WTC11 (cell line): Measurements from ENCODE around the gene PAAF1.

Experiments
- GRHL2 ChIP-seq: fragments of 250-450 bp; sonication (Bioruptor Pico); IDR thresholded peaks from 2 replicates; pipeline ENCODE4 v1.8.0; 2022; ENCODE audit warnings: mild to moderate bottlenecking, moderate library complexity; ENCODE audit not compliant: insufficient replicate concordance, severe bottlenecking
- KAT7 ChIP-seq: sonication (generic); formaldehyde crosslinking; IDR thresholded peaks from 2 replicates; pipeline ENCODE4 v1.8.1; 2023; ENCODE audit warnings: missing genetic modification reagents, mild to moderate bottlenecking, borderline replicate concordance
- STAT6 ChIP-seq: sonication (generic); formaldehyde crosslinking; conservative IDR thresholded peaks from 2 replicates; pipeline ENCODE4 v1.8.1; 2023; ENCODE audit warnings: mild to moderate bottlenecking, low read depth, missing genetic modification reagents, moderate library complexity
- USF2 ChIP-seq: sonication (generic); formaldehyde crosslinking; IDR thresholded peaks from 2 replicates; pipeline ENCODE4 v1.8.1; 2023; ENCODE audit warnings: mild to moderate bottlenecking, missing genetic modification reagents, moderate library complexity
- TF ChIP-seq, protein P1 (sequence below): fragments of 200-600 bp; IDR thresholded peaks from 2 replicates; pipeline ENCODE4 v1.8.0; 2022; ENCODE audit warnings: antibody characterized with exemption

DNA sequence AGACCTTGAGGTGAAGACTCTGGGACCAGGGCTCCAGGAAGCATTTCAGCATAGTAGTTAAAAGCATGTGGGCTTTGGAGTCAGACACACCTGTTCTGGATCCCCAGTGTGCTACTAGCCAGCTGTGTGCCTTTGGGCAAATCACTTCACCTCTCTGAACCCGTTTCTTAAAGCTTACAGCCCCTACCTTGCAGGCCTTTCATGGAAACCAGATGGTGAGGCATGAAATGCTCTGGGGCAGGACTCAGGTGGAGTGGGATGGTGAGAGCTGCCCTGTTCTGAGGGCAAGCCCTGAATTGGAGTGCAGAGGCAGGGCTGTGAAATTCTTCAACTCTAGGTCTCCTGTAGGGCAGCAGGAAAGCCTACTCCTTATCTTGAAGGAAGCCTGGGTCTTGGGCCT lies 95.4 kb downstream of the PAAF1 start:
- TF ChIP-seq KAT7 (no peak), STAT6 (CRISPR knock-in tag) (no peak), GRHL2 (CRISPR knock-in tag) (no peak), USF2 (CRISPR knock-in tag) (no peak)
- TF ChIP-seq, protein P1, sequence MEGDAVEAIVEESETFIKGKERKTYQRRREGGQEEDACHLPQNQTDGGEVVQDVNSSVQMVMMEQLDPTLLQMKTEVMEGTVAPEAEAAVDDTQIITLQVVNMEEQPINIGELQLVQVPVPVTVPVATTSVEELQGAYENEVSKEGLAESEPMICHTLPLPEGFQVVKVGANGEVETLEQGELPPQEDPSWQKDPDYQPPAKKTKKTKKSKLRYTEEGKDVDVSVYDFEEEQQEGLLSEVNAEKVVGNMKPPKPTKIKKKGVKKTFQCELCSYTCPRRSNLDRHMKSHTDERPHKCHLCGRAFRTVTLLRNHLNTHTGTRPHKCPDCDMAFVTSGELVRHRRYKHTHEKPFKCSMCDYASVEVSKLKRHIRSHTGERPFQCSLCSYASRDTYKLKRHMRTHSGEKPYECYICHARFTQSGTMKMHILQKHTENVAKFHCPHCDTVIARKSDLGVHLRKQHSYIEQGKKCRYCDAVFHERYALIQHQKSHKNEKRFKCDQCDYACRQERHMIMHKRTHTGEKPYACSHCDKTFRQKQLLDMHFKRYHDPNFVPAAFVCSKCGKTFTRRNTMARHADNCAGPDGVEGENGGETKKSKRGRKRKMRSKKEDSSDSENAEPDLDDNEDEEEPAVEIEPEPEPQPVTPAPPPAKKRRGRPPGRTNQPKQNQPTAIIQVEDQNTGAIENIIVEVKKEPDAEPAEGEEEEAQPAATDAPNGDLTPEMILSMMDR = no peak
